Activated naive CD4-positive, alpha-beta T cell treated with anti-CD3 and anti-CD28 coated beads, Interleukin-2, amount 50 U/mL, for 72 hours (primary cell): Measurements from ENCODE around the gene DKK3. TPM values are rescaled to one million over a fixed set of nuclear protein-coding genes. Genes with fewer than 3 reads are reported as not detected.

Experiments
- ATAC-seq, 2 donors: fragments of 150-1000 bp; cut with Tn5 transposase; 2 replicates each; pipeline ENCODE4 v1.10.0; 2021; ENCODE audit warnings: mild to moderate bottlenecking in 2 of 2, moderate library complexity in 2 of 2
- DNase-seq, 2 donors: peaks; one replicate each; pipeline ENCODE4 v3.0.0; 2021 to 2022; ENCODE audit warnings: low spot score in 2 of 2
- H3K27ac Mint-ChIP-seq, 2 donors: one replicate each; pipeline ENCODE4 v1.8.0; 2022; ENCODE audit warnings: mild to moderate bottlenecking in 2 of 2, mixed read lengths in 2 of 2
- H3K36me3 Mint-ChIP-seq, 2 donors: one replicate each; pipeline ENCODE4 v1.8.0; 2022; ENCODE audit warnings: mixed read lengths in 2 of 2
- H3K9me3 Mint-ChIP-seq, 2 donors: one replicate each; pipeline ENCODE4 v1.8.0; 2022; ENCODE audit warnings: mixed read lengths in 2 of 2
- total RNA-seq, 2 donors: library from RNA; stranded (reverse); gene quantifications; one replicate each; pipeline ENCODE4 v1.2.3, GENCODE V29; 2022

The DKK3 gene
- total RNA-seq, 2 donors from 2014 or later = not detected

DNA sequence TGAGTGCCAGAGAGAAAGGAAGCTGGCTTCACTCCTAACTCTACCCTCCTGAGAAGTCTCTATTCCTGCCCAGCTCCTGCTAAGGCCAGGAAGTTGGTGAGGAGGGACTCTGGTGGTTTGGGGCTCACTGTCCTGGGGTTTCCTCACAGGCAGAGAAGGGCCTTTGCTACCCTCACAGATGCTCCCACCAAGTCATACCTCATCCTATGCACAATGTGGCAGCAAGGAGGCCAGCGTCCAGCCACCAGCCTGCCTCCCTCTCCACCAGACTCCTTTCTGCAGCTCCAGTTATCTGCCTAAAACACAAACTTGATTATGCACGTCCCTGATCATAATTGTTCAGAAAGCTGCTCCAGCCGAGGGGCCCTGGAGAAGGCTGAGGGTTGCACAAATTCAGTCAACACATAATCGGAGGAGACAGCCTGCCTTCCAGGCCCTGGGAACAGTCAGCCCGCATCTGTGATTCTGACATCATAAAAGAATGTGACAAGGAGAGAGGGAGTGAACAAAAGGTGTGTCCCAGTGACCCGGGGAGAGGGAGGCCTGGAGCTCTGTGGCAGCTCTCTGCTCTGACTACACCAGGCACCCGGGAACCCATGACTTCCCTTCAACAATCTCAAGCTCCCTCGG is 28.8 kb downstream of the DKK3 start:
- no peaks in the 10 kb centered on the region for H3K36me3 Mint-ChIP-seq
- no peak overlapping the region for H3K27ac Mint-ChIP-seq
- no peaks in the 10 kb centered on the region for H3K9me3 Mint-ChIP-seq
- ATAC-seq (no peak), DNase-seq (no peak)

DNA sequence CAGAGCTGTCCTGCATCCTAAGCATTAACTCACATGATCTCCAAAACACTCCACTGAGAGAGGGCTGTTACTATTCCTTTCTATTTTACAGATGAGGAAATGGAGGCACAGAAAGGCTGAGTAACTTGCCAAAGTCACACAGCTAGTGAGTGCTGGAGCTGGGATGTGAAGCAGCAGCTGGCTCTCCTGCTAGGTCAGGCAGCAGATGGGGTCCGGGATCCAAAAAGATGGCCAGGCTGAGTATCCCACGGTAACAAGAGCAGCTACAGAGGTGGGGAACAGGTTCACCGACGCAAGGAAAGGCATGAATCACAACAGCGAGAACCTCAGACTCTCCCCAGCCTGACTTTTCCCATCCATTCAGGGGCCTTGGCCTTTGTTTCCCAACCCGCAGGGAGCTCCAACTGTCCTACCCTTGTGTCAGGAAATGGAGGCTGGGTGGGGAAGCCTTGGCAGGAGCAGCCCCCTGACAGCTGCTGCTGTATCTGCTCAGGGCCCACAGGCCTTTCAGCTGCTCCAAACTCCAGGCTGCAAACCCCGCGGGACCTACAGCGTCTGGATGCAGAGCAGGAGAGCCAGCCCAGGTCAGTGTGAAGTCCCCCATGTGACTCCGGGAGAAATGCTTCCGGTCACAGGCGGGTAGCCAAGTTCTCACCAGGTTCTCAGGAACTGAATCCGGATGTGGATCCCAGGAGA is 29.5 kb downstream of the DKK3 start:
- no peak for ATAC-seq
- Mint-ChIP-seq H3K36me3 (no peaks in the 10 kb centered on the region), H3K9me3 (no peaks in the 10 kb centered on the region), H3K27ac (no peak overlapping the region)
- no peak for DNase-seq

DNA sequence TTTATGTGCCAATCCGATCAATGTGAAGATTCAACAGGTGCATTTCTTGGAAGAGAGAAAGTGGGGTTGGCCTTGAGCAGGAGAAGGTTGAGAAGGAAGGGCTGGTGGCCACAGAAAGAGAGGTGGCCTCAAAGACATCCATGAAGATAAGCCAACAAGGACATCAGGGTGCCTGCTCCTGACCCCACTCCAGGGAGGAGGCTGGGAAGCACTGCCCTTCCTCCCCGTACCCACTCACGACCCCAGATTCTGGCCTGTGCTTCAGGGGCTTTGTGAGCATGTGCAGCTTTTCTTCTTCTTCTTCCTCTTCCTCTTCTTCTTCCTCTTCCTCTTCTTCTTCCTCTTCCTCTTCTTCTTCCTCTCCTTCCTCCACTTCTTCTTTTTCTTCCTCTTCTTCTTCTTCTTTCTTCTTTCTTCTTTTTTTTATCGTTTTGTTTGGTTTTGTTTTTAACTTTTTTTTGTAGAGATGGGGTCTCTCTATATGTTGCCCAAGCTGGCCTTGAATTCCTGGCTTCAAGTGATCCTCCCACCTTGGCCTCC is 30.3 kb downstream of the DKK3 start:
- peak overlapping the region in 1 of 2 donors; percentile 39 for H3K27ac Mint-ChIP-seq
- no peaks in the 10 kb centered on the region for H3K36me3 Mint-ChIP-seq
- ATAC-seq = no peak
- H3K9me3 Mint-ChIP-seq = no peaks in the 10 kb centered on the region
- DNase-seq = no peak

DNA sequence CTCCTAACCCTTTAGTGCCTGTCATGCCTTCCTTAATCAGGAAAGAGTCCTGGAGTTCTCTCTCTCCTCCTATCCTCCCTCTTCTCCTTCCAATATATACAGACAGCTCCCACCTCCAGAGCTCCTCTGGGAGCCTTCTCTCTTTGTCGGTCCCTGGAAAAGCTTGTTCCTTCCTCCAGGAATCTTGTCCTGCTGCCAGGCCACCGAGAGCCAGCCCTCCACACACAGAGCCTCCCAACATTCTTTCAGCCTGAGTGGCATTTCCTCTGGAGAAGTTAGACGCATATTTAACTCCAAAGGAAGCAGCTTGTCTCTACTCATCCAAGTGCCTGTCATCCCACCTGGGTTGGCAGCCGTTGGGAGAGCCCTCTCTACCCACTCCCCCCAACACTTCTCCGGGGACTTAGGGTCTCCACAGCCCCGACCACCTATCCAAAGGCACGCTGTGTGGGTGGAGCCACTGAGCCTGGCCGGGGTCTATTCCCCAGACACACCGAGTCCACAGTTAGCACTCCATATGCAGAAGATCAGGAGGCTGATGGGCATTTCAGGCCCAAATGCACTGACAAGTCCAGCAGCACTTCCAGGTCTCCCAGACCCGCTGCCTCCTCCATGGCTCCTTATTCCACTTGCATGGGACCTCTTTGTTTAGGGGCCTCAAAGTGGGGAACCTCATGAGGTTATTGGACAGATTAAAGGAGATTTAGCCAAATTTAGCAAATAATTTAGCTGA is 31.1 kb downstream of the DKK3 start:
- H3K9me3 Mint-ChIP-seq = no peaks in the 10 kb centered on the region
- ATAC-seq (no peak), DNase-seq (no peak)
- no peaks in the 10 kb centered on the region for H3K36me3 Mint-ChIP-seq
- no peak overlapping the region for H3K27ac Mint-ChIP-seq

DNA sequence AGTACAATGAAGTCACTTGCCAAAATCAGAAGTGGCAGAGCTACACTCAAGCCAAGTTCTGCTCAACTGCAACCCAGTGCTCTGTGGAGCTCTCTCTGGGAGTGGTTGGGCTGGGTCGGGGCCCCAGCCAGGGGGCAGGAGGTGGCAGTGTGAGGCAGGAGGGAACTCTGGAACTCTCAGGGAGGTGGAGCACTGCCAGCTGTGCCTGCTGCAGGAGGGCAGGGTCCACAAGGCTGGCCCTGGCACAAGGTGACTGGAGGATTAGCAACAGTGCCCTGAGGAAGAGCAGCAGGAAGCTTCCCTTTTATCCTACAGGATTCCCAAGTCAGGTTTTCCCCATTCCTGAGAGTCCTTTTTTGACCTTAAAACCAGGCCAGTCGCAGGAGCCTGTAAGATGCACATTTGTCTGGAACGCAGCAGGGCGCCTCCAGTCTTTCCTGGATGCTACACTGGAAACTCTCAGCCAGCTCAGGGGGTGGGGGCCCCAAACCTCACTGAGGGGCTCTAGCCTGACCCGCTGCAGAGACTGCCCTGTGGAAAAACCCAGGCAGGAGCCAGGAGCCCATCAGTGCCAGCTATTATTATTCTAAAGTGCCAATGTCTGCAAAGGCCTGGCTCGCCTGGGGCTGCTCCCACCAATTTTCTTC is 31.8 kb downstream of the DKK3 start:
- Mint-ChIP-seq H3K9me3 (no peaks in the 10 kb centered on the region), H3K27ac (no peak overlapping the region), H3K36me3 (no peaks in the 10 kb centered on the region)
- ATAC-seq = no peak
- no peak for DNase-seq

DNA sequence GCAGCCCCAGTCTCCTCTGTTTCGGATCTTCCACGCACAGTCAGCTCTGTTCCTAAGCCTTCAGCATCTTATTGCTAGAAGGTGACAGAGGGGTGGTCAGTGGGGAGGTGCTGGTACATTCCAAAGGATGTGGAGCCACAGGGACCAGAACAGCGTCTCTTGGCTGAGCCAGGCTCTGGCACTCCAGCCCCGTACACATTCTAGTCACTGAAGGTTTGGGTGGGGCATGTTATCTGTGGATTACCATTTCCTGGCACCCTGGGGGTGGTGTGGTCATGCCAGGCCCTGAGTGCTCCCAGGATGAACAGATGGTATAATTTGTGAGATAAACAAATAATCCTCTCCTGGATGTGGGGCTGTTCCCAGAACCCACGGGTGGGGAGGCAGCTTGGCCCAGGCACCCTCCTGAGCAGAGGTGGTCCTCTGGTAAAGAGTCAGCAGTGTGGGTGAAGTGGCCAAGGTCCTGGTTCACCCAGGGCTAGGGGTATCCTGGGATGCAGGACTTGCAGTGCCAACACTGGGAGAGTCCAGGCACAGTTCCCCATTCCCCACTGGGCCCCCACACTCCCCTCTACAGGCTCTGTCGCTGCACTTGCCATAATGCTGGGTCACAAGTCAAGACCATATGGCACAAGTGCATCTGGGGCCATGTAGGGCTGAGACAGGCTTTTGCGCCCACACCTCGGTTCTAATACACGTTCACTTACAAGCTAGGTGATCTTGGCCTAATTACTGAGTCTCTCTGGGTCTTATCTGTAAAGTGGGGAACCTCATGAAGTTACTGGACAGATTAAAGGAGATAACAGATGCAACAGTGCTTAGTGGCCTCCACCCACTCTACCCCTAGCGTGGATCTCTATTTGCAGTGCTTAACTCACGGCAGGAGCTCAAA is 33.0 kb downstream of the DKK3 start:
- H3K9me3 Mint-ChIP-seq = no peaks in the 10 kb centered on the region
- DNase-seq (no peak), ATAC-seq (no peak)
- H3K36me3 Mint-ChIP-seq = no peaks in the 10 kb centered on the region
- H3K27ac Mint-ChIP-seq = no peak overlapping the region

DNA sequence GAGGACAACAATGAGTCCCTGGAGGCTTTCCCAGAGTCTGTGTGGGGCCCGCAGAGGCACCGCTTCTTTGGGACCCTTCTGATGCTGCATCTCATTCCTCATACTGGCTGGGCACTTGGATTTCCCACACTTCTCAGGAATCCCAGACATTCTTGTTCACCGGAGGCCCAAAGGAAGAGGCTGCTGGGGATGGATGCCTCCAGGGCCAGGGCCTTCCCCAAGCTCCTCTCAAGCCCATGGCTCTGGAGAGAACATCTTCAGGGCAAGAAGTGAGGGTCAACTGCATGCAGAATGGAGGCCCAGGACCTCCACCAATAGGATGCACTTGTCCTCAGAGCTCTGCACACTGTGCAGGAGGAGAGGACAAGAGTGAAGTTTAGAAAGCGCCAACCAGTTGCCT is 34.6 kb downstream of the DKK3 start:
- no peak overlapping the region for H3K27ac Mint-ChIP-seq
- no peaks in the 10 kb centered on the region for H3K36me3 Mint-ChIP-seq
- no peaks in the 10 kb centered on the region for H3K9me3 Mint-ChIP-seq
- DNase-seq (no peak), ATAC-seq (no peak)

DNA sequence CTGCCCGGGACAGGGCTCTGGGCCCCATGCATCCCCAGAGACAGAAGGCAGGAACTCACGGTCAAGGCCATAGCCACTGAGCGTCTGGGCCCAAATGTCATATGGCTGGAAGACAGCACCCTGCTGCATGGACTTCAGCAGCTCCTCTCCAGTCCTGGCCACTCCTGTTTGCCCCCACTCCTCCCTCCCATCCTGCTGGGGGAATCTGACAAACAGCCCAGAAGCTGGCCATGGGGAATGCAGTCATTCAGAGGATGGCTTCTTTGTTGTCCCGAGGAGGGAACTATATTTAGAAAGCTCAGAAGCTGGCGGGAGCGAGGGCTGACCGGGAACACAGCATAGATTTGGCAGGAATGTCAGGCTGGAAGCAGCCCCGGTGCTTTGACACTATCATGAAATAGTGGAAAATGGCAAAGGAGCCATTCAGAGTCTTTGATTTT is 35.0 kb downstream of the DKK3 start:
- no peaks in the 10 kb centered on the region for H3K9me3 Mint-ChIP-seq
- ATAC-seq (no peak), DNase-seq (no peak)
- no peak overlapping the region for H3K27ac Mint-ChIP-seq
- H3K36me3 Mint-ChIP-seq = no peaks in the 10 kb centered on the region

DNA sequence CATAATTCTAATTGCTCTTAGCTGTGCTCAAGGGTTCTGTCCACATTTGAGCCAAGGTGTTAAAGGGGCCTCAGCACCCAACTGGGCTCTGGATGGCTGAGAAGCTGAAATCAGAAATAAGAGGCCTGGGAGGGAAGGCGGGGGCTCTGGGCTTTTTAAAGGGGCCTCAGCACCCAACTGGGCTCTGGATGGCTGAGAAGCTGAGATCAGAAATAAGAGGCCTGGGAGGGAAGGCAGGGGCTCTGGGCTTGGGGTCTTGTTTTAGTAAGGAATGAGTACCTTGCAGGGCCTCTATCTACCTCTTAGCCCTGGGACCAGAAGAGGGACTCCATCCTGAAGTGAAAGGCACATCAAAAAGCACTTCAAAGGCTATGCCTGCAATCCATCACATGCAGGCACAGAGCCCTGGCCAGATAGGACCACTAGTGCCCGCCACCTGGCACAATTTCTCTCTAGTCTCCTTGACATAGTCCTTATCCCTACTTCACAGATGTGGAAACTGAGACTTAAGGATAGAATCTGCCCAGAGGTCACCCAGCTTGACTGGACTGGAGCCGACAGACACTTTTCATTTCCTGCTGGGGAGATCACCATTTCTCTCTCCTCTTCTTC is 35.6 kb downstream of the DKK3 start:
- Mint-ChIP-seq H3K36me3 (no peaks in the 10 kb centered on the region), H3K9me3 (no peaks in the 10 kb centered on the region), H3K27ac (no peak overlapping the region)
- ATAC-seq = no peak
- no peak for DNase-seq

DNA sequence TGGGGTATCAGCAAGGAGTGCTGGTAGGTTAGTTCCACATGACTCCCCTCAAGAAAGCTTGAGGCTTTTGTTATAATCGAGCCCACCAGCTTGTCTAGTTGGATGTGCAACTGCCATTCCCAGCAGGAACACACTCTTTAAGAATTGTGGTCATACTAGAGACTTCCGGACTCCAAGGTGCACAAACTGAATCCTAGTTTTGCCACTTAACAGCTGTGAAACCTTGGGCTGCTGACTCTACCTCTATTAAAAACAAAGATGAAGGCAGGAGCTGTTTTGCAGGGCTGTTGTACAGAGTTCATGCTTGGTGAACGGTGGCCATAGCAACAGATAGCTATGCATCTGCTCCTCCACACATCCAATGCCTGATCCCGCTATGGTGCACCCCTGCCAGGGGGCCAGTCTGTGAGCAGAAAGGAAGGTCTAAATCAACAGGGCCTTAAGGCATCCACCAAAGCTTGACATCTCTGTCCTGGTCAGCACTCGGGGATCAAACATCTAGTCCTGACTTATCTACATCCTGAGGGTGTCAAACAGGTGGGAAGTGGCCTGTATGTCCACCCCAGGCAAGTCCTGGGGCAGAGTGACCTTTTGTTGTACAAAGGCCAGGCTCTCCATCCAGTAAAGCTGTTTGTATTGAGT is 36.4 kb downstream of the DKK3 start:
- ATAC-seq = no peak
- DNase-seq = no peak
- Mint-ChIP-seq H3K36me3 (no peaks in the 10 kb centered on the region), H3K27ac (no peak overlapping the region), H3K9me3 (no peaks in the 10 kb centered on the region)

DNA sequence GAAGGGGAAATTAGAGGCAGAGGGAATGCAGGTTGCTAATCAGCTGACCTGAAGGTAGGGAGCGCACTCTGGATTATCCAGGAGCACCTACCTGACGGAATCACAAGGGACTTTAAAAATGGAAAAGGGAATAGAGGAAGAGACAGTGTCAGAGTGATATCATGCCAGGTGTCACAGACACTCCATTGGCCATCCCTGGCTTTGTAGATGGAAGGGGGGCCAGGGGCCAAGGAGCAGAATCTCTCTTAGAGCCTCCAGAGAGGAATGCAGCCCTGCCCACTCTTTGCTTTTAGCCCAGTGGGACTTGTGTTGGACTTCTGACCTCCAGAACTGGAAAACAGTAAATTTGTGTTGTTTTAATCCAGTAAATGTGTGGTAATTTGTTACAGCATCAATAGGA is 37.9 kb downstream of the DKK3 start:
- Mint-ChIP-seq H3K36me3 (no peaks in the 10 kb centered on the region), H3K27ac (no peak overlapping the region), H3K9me3 (no peaks in the 10 kb centered on the region)
- no peak for ATAC-seq
- no peak for DNase-seq

DNA sequence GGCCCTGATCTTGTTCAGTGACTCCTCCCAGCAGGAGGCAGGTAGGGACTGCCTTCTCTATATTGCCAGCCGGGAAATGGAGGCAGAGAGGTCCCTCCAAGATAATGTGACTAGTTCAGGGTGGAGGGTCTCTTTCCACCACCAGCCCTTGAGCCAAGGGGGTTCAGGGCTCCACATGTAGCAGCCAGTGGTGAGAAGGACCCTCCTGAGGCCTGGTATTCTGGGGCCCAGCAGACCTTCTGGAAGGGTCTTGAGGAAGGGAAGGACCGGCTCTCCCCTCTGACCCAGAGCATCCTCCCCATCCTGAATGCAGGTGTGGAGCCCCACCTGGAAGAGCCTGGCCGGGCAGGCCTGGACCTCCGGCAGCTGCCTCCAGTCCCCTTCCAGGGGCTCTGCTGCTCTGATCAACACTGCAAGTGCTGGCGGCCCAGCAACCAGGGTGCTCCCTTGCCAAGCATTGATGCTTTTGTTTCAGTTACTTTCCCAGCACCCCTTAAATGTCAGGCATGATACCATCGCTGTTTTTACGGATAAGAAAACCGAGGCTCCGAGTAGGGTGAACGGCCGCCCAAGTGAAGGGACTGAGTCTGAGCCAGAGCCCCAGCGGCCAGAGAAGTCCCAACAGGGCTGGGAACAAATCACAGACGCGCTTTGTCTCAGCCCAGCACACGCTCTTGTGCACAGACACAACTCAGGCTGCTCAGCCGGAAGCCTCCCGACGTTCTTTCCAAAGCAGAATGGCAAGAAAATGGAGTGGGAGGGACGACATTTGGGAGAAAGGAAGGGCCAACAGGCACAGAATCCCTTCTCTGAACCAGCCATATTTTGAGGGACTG is 38.8 kb downstream of the DKK3 start:
- ATAC-seq (no peak), DNase-seq (no peak)
- no peaks in the 10 kb centered on the region for H3K36me3 Mint-ChIP-seq
- no peaks in the 10 kb centered on the region for H3K9me3 Mint-ChIP-seq
- H3K27ac Mint-ChIP-seq = no peak overlapping the region

DNA sequence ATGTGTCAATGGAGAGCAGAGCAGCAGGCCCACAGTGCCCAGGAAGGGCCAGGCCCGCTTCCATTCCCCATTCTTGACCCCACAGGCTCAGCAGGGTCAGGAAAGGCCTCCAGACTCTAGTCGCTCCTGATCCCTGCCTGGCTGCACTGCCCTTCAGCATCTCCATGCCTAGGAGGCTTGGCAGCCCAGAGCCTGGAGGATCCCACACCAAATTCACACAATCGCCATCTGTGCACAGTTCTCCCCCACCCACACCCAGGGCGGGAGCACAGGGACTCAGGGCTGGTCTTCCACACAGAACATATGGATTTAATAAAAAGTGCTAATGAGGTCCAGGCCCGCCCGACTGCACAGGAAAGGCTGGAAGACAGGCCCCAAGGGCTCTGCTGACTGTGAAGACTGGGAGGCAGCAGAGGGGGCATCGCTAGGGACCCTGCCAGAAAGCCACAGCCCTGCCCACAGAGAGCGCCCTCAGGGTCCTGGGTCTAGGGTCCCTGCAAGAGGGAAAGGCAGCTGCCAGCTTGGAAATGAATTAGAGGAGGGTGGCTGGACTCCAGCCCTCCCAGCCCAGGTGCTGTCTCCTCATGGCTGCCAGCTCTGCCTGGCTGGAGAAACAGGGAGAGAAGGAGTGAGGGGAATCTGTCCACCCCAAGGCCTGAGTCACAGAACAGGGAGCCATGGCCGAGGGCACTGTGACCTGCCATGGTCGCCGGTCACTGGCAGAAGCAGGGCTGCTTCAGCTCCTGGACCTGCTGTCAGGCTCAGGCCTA is 39.7 kb downstream of the DKK3 start:
- Mint-ChIP-seq H3K9me3 (no peaks in the 10 kb centered on the region), H3K27ac (peak overlapping the region in 1 of 2 donors; percentile 32), H3K36me3 (no peaks in the 10 kb centered on the region)
- ATAC-seq = no peak
- DNase-seq = no peak
